ENCODE measurements around the gene TPRG1.

The TPRG1 gene

GRCh38 chr3:189286188-189286587, 114.4 kb downstream of the TPRG1 start:
- DNase-seq: no peak

- no peak for DNase-seq
Observed at GRCh38 chr3:189286916-189287315, 115.1 kb downstream of the TPRG1 start.

GRCh38 chr3:189288348-189289235, 116.8 kb downstream of the TPRG1 start:
- no peak for DNase-seq

- DNase-seq: no peak
Observed at GRCh38 chr3:189289251-189289650, 117.5 kb downstream of the TPRG1 start.

GRCh38 chr3:189292667-189293484, 121.1 kb downstream of the TPRG1 start:
- DNase-seq: no peak

- DNase-seq: no peak
Observed at GRCh38 chr3:189294649-189295048, 122.9 kb downstream of the TPRG1 start.

- no peak for DNase-seq
Observed at GRCh38 chr3:189295089-189295488, 123.3 kb downstream of the TPRG1 start.

GRCh38 chr3:189297932-189298331, 126.2 kb downstream of the TPRG1 start:
- no peak for DNase-seq

GRCh38 chr3:189298469-189299375, 127.0 kb downstream of the TPRG1 start:
- no peak for DNase-seq

- no peak for DNase-seq
Observed at GRCh38 chr3:189300345-189300744, 128.6 kb downstream of the TPRG1 start.

- no peak for DNase-seq
Observed at GRCh38 chr3:189301479-189301878, 129.7 kb downstream of the TPRG1 start.

- no peak for DNase-seq
Observed at GRCh38 chr3:189303584-189303983, 131.8 kb downstream of the TPRG1 start.

- no peak for DNase-seq
Observed at GRCh38 chr3:189304465-189305351, 132.9 kb downstream of the TPRG1 start.

GRCh38 chr3:189305412-189305811, 133.6 kb downstream of the TPRG1 start:
- DNase-seq: no peak

GRCh38 chr3:189307963-189308362, 136.2 kb downstream of the TPRG1 start:
- DNase-seq: no peak

- DNase-seq: no peak
Observed at GRCh38 chr3:189308608-189309007, 136.8 kb downstream of the TPRG1 start.

GRCh38 chr3:189309400-189309975, 137.7 kb downstream of the TPRG1 start:
- DNase-seq: no peak

GRCh38 chr3:189311521-189311920, 139.8 kb downstream of the TPRG1 start:
- no peak for DNase-seq

- no peak for DNase-seq
Observed at GRCh38 chr3:189312866-189313265, 141.1 kb downstream of the TPRG1 start.

- DNase-seq: no peak
Observed at GRCh38 chr3:189316296-189317019, 144.7 kb downstream of the TPRG1 start.

GRCh38 chr3:189317911-189318310, 146.1 kb downstream of the TPRG1 start:
- no peak for DNase-seq

Measured in activated CD4-positive, alpha-beta T cell treated with anti-CD3 and anti-CD28 coated beads, Interleukin-2, amount 50 U/mL, for 48 hours (primary cell).